ENCODE measurements around the gene ANKHD1.
A peak's percentile ranks its signal among the peaks of the same experiment; 100 is the strongest.
"Not testable (repeated sequence)": the region's sequence is repeated elsewhere in the genome, so short reads cannot be mapped to it uniquely, and the experiment has no call there.

Gene ANKHD1

GRCh38 chr5:140421375-140421774 is 19.7 kb downstream of the ANKHD1 start:
- DNase-seq: not testable (repeated sequence)

DNA sequence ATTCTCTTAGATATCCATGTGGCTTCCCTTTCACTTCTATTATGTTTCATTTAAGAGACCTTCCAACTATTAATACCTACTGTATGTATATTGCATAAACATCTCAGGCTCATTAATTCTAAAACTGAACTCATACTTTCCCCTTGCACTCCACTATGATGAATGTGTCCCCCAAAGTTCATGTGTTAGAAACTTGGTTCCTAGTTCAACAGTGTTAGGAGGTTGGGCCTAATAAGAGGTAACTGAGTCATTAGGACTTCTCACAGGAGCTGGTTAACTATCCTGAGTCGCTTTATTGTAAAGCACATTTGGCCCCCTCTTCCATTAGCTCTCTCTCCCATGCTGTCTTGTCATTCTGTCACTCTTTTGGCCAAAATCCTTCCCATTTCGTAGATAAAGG is 22.0 kb downstream of the ANKHD1 start:
- DNase-seq: no peak

- DNase-seq: no peak
Measured at GRCh38 chr5:140424135-140424534, 22.5 kb downstream of the ANKHD1 start.

- DNase-seq: not testable (repeated sequence)
Measured at GRCh38 chr5:140427726-140428125, 26.1 kb downstream of the ANKHD1 start.

GRCh38 chr5:140429724-140430123 is 28.1 kb downstream of the ANKHD1 start:
- DNase-seq: no peak

DNA sequence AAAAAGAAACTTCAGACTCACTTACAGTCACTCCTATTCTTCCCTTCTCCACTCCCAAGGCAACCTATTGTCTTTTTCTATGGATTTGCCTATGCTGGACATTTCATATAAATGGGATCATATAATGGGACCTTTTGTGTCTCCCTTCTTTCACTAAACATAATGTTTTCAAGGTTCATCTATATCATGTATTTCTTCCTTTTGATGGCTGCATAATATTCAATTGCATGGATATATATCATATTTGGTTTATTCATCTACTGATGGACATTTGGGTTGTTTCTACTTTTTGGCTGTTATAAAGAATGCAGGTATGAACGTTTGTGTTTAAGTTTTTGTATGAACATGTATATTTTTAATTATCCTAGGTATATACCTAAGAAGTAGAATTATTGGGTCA is 30.6 kb downstream of the ANKHD1 start:
- no peak for DNase-seq

DNA sequence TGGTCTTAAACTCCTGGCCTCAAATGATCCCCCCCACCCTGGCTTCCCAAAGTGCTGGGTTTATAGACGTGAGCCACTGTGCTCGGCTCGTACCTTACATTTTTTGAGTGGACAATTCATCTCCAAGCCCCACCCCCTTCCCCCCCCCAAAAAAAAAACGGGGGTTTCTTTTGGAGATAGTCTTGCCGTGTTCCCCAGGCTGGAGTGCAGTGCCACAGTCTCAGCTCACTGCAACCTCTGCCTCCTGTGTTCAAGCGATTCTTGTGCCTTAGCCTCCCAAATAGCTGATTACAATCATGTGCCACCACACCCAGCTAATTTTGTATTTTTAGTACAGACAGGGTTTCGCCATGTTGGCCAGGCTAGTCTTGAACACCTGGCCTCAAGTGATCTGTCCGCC is 31.3 kb downstream of the ANKHD1 start:
- no peak for DNase-seq

DNA sequence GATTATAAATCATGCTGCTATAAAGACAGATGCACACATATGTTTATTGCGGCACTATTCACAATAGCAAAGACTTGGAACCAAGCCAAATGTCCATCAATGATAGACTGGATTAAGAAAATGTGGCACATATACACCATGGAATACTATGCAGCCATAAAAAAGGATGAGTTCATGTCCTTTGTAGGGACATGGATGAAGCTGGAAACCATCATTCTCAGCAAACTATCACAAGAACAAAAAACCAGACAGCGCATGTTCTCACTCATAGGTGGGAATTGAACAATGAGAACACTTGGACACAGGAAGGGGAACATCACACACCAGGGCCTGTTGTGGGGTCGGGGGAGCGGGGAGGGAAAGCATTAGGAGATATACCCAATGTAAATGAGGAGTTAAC is 55.7 kb downstream of the ANKHD1 start:
- DNase-seq: not testable (repeated sequence)

GRCh38 chr5:140466981-140467742 is 65.5 kb downstream of the ANKHD1 start:
- DNase-seq: no peak

- DNase-seq: no peak
Measured at GRCh38 chr5:140468188-140468587, 66.6 kb downstream of the ANKHD1 start.

GRCh38 chr5:140469259-140469658 is 67.6 kb downstream of the ANKHD1 start:
- no peak for DNase-seq

DNA sequence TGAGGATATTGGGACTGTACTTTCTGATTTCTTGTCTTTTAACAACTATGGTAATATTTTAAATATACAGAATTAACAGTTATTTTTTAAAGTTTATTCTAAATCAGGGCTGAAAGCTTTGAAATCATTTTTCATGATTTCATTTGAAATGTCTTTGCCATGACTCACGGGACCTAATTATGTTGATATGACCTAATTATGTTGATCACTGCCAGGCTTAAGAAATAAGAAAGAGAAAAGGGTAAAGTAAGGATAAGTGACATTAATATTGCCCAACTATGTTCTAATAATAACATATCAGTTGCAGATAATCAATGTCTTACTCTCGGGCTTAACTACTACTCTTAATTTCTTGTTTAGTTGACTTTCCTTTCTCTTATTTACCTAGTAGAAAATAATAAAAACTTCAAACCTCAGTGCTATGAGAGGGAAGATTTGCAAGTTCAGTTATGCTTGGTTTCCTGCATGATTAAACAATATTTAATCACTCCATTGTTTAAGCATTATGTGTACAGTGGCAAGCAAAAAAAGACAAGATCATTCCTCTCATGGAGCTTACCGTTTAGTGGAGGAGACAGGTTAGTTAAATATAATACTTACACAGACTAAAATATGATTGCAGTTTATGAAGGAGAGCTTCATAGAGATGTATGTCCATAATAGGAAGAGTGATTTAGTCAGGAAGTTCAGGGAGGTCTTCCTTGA is 78.8 kb downstream of the ANKHD1 start:
- DNase-seq: peak; percentile 12

DNA sequence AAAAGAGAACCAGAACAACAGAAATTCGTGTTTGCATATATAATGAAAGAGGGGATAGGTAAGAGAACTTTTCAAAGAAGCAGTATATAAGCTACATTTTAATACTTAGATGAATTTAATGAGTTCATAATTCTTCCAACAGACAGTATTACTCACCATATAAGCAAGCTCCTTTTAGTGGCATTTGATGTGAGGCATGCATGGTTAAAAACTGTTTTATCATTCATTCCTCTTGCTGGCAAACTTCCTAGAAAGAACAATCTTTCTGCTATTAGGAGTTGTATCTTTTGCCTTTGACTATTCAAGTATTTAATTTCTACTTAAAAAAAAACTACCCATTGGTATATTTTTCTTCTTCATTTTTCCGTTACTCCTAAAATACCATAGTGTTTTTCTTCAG is 80.1 kb downstream of the ANKHD1 start:
- DNase-seq: peak; percentile 67

GRCh38 chr5:140483055-140483454 is 81.4 kb downstream of the ANKHD1 start:
- no peak for DNase-seq

GRCh38 chr5:140488141-140488540 is 86.5 kb downstream of the ANKHD1 start:
- not testable (repeated sequence) for DNase-seq

DNA sequence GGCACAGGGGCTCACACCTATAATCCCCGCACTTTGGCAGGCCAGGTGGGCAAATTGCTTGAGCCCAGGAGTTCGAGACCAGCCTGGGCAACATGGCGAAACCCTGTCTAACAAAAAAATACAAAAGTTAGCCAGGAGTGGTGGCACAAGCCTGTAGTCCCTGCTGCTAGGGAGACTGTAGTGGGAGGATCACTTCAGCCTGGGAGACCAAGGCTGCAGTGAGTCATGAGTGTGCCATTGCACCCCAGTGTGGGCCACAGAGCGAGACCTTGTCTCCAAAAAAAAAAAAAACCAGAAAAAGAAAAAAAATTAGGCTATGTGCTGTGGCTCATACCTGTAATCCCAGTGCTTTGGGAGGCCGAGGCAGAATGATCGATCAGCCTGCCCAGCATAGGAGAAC is 87.3 kb downstream of the ANKHD1 start:
- no peak for DNase-seq

DNA sequence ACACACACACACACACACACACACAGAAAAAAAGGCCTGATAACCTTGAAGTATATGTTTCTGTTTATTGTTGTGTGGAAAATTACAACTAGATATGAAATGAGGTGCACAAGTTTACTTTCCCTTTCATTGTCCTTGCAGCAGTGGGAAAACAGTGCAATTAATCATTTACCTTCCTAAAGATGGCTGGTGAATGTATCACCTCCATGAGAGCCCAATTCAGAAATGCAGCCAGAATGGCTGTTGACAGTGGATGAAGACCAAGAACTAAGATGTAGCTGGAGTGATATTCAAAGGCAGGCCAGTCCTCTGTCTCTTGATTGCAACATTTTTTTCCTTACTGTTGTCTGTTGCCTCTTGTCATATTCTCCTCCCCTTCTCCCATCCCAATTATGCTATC is 96.3 kb downstream of the ANKHD1 start:
- DNase-seq: no peak

DNA sequence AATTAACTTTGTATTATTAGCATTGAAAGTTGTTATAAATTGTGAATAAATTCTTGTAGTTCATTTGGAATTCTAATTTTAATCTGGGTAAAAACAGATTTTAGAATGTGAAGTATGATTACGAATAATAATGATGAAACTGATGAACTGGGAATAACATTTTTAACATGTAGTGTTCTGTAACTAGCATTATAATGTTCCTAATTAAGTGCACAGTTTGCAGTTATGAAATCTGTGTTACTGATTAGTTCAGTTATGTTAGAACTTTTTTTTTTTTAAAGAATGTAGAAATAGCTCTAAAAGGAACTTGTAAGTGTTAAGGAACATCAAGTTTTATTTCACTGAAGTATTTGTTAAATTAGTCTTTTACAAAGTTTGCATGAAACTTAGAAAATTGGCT is 97.0 kb downstream of the ANKHD1 start:
- DNase-seq: no peak

DNA sequence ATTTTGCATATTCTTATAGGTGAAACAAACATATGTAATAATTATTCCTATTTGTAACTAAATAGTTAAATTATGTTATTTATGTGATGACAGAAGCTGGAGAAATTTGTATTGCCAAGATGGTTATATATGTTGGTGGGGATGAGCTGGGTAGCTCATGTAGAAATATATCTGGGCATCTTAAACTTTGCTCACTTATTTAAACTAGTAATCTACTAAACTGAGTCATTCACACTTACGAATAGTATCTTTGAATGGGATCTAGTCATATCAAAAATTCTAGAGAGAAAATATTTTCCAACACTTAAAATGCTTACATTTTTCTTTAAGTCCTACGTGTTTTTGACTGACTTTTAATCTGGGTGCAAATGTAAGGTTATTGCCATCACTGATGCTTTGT is 101.2 kb downstream of the ANKHD1 start:
- no peak for DNase-seq

- no peak for DNase-seq
Measured at GRCh38 chr5:140509898-140510297, 108.3 kb downstream of the ANKHD1 start.

DNA sequence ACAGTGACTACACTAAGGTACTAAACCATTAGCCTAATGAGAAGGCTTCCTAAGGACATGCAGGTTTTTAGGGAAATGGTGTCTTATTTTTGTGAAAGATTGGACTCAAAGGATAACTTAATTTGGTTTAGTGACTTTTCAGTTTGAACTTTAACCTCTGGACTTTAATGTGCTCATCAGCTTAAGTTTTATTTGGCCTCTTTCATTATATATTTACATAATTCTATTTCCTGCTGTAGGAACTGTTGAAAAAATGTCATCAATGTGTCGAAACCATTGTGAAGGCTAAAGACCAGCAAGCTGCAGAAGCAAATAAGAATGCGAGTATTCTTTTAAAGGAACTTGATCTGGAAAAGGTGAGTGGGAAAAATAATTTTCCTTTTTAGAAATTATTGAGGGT is 111.5 kb downstream of the ANKHD1 start:
- no peak for DNase-seq

- no peak for DNase-seq
Measured at GRCh38 chr5:140524003-140524402, 122.4 kb downstream of the ANKHD1 start.

DNA sequence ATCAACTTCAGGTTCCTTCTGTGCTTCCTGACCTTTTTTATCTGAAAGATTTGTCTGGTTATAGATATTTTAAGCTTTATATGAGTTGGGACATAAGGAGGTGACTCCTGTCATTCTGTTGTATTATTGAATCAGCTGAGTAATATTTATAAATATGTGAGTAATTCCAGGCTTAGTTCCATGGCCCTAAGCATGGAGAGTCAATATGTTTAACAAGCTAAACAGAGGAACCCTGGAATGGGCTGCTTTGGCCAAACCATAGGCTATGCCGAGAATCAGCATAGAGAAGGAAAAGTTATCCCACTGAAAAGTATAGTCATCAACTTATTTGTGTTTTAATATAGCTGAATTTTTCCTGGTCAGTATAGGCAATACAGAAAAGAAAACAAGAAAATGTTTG is 138.6 kb downstream of the ANKHD1 start:
- DNase-seq: no peak

- DNase-seq: no peak
Measured at GRCh38 chr5:140542972-140543371, 141.3 kb downstream of the ANKHD1 start.

DNA sequence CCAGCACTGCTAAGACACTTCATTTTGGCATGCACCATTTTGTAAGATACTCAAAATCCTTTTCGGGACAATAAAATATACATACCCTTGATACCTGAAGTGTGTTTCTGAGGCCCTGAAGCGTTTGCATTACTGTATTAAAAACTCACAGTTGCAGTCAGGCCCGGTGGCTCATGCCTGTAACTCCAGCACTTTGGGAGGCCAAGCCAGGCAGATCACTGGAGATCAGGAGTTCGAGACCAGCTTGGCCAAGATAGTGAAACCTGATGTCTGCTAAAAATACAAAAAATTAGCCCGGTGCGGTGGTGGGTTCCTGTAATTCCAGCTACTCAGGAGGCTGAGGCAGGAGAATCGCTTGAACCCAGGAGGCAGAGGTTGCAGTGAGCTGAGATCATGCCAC is 143.4 kb downstream of the ANKHD1 start:
- DNase-seq: no peak

All from fibroblast of skin of right biceps (primary cell).